ENCODE data around the gene MAL. TPM values are rescaled to one million over a fixed set of nuclear protein-coding genes. Genes with fewer than 3 reads are reported as not detected.

MAL gene
- total and polyA plus RNA-seq, 2 of the 4 experiments (the other 2 are of a cell fraction) = not detected

- CTCF ChIA-PET = no interaction called here
These were observed 13.9 kb downstream of the MAL start for GRCh38 chr2:95039363-95039762.

More at GRCh38 chr2:95039363-95039762, 13.9 kb downstream of the MAL start:
- Histone ChIP-seq H4K20me1 (ENCODE audit: insufficient read depth, low read length) (peaks cover 4% of the 10 kb centered on the region; the same call in 1 of the 2 replicates), H3K4me2 (ENCODE audit: low read depth, low read length) (no peak overlapping the region), H2AFZ (replicated peaks; ENCODE audit: low read length, poor library complexity) (no peak overlapping the region), H2BK20ac (ENCODE audit: low read depth, low read length) (no peak overlapping the region), H3K9me1 (ENCODE audit: insufficient read depth, low read length) (0 out of 2 replicates have a peak, but pooled peaks cover 4% of the 10 kb centered on the region), H3K23ac (ENCODE audit: low read depth, low read length) (no peak overlapping the region), H3K9ac (ENCODE audit: low read depth, low read length) (no peak overlapping the region), H3K4ac (ENCODE audit: low read depth, low read length) (no peak overlapping the region), H3K27me3 (ENCODE audit: control insufficient read depth, insufficient read depth, low read length) (peaks cover 9% of the 10 kb centered on the region; the same call in 1 of the 2 replicates), H3K27ac (ENCODE audit: insufficient read depth, low read length) (no peak overlapping the region), H3K56ac (ENCODE audit: extremely low read depth, insufficient read depth, low read length) (no peak overlapping the region), H3K36me3 (ENCODE audit: control insufficient read depth, insufficient read depth, low read length) (no peaks in the 10 kb centered on the region), H3K4me3 (ENCODE audit: insufficient read depth, low read depth, low read length) (no peak overlapping the region), H2BK120ac (ENCODE audit: low read depth, low read length) (no peak overlapping the region), H3K4me1 (ENCODE audit: control insufficient read depth, insufficient read depth, low read length) (peaks cover 14% of the 10 kb centered on the region), H4K91ac (ENCODE audit: insufficient read depth, low read depth, low read length) (no peak overlapping the region), H4K5ac (ENCODE audit: low read depth, low read length) (no peak overlapping the region), H3K18ac (ENCODE audit: low read depth, low read length) (no peak overlapping the region), H4K8ac (ENCODE audit: low read depth in 2 of 2, low read length in 2 of 2) (no peak overlapping the region), H2BK15ac (ENCODE audit: low read depth, low read length) (no peak overlapping the region), H2BK5ac (ENCODE audit: low read depth, low read length, poor library complexity, severe bottlenecking) (no peak overlapping the region), H2AK5ac (ENCODE audit: low read depth, low read length) (no peak overlapping the region), H3K9me3 (ENCODE audit: control insufficient read depth, insufficient read depth, low read length) (no peaks in the 10 kb centered on the region), H3K79me1 (ENCODE audit: low read depth in 1 of 2, low read length in 2 of 2) (no peaks in the 10 kb centered on the region), H2AK9ac (replicated peaks; ENCODE audit: low read depth, low read length, poor library complexity) (no peak overlapping the region), H3K14ac (replicated peaks; ENCODE audit: low read depth, low read length) (no peak overlapping the region)
- POLR2A ChIA-PET (ENCODE audit: unreplicated experiment) = no interaction called here
- TF ChIP-seq MAZ (IDR thresholded peaks at IDR 0.05; ENCODE audit: borderline replicate concordance, low read depth, low read length) = no peak
- TF ChIP-seq NFE2L2 (IDR thresholded peaks at IDR 0.05; ENCODE audit: low read depth, low read length) = no peak
- no peak for TF ChIP-seq CTCF (conservative IDR thresholded peaks at IDR 0.05; ENCODE audit: low read depth, low read length)
- TF ChIP-seq RFX5 (IDR thresholded peaks at IDR 0.05; ENCODE audit: low read depth, low read length) = no peak
- no peak for TF ChIP-seq RAD21 (IDR thresholded peaks at IDR 0.05; ENCODE audit: low read length)
- no peak for TF ChIP-seq ELK1 (IDR thresholded peaks at IDR 0.05; ENCODE audit: borderline replicate concordance, low read depth, low read length)
- TF ChIP-seq MAFK (IDR thresholded peaks at IDR 0.05; ENCODE audit: low read depth, low read length) = no peak
- no peak for TF ChIP-seq RCOR1 (IDR thresholded peaks at IDR 0.05; ENCODE audit: insufficient replicate concordance, low read length)
- no peak for TF ChIP-seq BHLHE40 (IDR thresholded peaks at IDR 0.05; ENCODE audit: low read depth, low read length)
- dilution Hi-C loops (cut with HindIII; ENCODE audit: low sequenced_read_pairs, unreplicated experiment) = no loop called here
- no TSS peak for BruUV-seq (replicated peaks)
- ATAC-seq (ENCODE audit: low read depth) = no peak
- intact Hi-C loops (cut with micrococcal nuclease) = no loop called here
- DNase-seq = no peak
- in situ Hi-C loops (cut with MboI; ENCODE audit: low sequenced_read_pairs) = no loop called here
- WGBS, 2 experiments (ENCODE audit: extremely low coverage in 2 of 2, insufficient read length in 1 of 2) = no CpG with 5 or more reads among the region's 1 CpG

Data from IMR-90 (cell line).